GM21619 (cell line): ENCODE measurements around the gene SLC38A2.
"Not testable (repeated sequence)": the region's sequence is repeated elsewhere in the genome, so short reads cannot be mapped to it uniquely, and the experiment has no call there.

Source experiments
- ATAC-seq: cut with Tn5 transposase; IDR thresholded peaks from one replicate; pipeline ENCODE4 v1.9.1; 2021; ENCODE audit not compliant: unreplicated experiment

Gene SLC38A2

DNA sequence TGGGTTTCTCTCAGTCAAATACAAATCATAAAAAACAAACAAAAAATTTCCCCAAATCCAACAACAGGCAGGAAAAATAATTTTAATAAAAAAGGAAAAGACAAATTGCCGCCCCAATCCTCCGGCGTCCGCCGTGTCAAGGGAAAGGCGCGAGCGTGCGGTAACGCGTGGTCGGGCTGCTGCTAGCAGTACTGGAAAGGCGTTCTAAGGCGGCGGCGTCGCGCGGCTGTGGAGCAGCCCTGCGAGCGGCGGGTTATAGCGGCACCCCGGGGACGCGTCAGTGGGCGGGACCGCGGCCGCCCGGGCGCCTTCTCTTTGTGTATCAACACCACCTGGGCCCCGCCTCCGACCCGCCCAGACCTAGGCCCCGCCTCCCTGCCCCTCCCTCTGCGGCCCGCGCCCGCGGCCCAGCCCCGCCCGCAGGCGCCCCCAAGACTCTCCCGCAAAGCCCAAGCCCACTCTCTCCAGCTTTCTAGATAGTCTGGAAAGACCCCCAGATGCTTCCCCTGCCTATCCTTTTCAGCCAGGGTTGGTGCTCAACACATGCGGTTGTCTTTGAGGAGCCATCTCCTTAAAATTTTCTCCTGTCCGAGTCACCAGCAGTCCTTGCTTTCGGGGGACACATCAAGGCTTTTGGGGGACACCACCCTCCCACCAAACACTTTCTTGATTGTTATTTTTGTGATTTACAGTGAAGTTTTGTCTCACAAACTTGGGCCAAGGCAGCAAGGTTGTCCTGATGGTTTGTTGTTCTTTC is at the start of gene SLC38A2:
TSS of gene SLC38A2 (minus strand) at position 230 of the 757 bp plus-strand sequence. CDS start 1,480 bp downstream, outside the sequence.
- ATAC-seq, result peak; percentile 77

DNA sequence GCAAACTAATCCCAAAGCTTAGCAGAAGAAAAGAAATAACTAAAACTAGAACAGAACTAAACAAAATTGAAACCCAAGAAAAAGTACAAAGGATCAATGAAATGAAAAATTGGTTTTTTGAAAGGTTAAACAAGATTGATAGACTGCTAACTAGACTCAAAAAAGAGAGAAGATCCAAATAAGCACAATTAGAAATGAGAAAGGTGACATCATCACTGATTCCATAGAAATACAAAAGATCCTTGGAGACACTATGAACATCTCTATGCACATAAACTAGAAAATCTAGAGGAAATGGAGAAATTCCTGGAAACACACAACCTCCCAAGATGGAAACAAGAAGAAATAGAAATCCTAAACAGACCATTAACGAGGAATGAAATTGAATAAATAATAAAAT is 47.1 kb upstream of the SLC38A2 start:
- no peak for ATAC-seq

DNA sequence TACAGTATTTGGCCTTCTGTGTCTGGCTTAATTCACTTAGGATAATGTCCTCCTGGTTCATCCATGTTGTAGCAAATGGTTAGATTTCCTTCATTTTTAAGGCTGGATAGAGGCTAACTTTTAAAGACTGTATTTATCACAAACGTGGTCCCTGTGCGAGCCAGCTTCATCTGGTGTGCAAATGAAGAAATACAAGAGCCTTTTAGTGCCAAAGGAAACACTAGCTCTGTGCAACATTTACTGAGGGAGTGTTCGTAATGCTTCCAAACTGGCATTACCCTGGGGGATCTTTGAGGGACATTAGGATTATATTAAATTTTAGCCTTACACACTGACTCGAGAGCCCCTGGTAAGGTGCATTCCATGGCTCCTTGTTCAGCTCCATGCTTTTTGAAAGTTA is 43.0 kb upstream of the SLC38A2 start:
- no peak for ATAC-seq

- no peak for ATAC-seq
Observed at GRCh38 chr12:46414591-46415268, 42.2 kb upstream of the SLC38A2 start.

- ATAC-seq, result no peak
Observed at GRCh38 chr12:46413368-46413767, 40.8 kb upstream of the SLC38A2 start.

- ATAC-seq, result no peak
Observed at GRCh38 chr12:46412857-46413256, 40.3 kb upstream of the SLC38A2 start.

DNA sequence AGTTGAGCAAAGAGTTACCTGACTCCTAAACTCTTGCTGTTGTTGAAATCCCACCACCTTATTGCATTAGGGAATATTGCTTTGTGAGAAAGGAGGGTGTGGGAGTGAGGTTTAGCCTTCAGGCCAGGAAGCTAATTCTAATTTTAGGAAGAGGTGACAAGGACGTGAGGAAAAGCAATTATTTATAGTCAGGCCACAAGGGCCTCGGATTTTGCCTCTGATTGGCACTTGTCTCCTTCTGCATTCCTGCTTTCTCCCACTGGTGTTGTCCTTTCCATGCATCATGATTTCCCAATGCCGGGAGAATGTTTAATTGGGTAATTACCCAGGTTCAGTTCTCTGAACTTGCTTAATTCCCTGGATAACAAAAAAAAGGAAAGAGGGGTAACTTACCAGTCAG is 37.9 kb upstream of the SLC38A2 start:
- ATAC-seq, result no peak

DNA sequence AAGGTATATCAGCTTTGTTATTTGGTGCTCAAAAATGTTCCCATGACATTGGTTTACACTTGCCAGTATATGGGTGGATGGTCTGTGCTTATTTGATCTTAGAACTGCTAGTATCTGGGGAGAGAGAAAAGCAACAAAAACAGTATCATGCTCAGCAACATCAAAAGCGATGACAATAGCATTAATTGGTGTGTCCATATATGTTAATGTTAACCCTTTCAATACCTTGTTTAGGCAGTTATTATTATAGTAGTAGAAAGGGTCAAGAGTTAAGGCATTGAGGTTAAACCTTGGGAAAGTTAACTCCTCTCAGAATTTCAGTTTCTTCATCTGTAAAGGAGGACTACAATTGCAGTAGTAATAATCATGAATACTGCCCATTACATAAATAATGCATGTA is 37.4 kb upstream of the SLC38A2 start:
- no peak for ATAC-seq

DNA sequence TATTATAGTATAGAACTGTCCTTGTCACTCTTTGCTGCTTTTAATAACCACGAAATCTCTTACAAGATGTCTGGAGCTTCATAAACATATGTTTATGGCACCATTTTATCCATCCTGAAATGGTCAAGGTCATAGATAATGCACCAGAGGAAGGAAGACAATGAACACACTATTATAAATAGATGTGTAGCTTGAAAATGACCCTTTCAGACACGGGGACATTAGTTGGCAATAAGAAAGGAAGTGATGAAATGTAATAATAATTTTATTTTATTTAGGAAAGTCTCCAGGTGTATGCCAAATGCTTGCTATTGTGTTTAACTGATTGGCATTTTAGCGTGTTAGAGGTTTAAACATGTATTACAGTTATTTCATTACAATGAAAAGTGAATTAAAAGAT is 36.8 kb upstream of the SLC38A2 start:
- ATAC-seq, result no peak

DNA sequence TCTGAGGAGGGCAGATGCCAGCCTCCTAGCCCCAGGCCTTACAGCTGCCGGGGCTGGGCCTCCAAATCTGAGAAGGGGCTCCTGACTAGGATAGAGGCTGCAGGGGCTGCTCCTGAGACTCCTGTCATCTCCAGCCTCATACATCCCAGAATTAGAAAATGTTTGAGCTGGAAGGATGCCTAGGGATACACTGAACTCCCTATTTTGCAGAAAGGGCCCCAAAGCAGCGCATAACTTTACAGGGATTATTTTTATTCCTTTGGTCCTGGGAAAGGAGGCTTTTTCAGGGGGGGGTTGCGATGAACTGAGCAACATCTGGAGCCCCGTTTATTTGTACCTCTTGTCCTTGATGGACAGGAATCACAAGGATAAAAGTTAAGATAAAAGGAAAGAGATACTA is 35.9 kb upstream of the SLC38A2 start:
- no peak for ATAC-seq

GRCh38 chr12:46407361-46407760 is 34.8 kb upstream of the SLC38A2 start:
- ATAC-seq, result no peak

DNA sequence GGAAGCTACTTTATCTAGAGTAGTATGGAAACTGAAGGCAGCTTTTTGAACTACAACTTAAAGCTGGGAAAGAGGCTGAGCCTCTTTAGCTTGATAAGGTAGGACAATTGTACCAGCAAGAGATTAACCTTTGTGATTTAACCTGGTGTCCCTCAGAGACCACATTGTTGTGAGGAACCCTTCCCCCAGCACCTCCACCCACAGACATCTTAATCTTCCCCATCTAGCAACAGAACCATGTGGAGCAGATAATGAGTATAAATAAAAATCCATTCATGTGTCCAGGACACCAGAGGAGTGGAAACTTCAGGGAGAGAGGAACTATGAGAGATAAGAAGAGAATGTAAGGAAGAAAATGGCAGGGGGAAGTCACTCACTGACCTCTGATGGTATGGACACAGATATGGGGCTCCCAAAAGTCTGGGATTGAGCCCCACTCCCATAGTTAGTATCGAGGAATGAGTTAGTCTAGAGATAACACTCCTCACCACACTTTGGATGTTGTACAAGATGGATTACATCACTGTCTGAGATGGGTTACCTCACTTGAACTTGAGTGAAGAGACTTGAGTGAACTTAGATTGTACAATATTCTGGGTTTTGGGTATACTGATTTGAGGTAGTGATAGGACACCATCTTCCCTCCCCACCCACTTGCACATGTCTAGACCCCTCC is 33.9 kb upstream of the SLC38A2 start:
- ATAC-seq, result no peak

DNA sequence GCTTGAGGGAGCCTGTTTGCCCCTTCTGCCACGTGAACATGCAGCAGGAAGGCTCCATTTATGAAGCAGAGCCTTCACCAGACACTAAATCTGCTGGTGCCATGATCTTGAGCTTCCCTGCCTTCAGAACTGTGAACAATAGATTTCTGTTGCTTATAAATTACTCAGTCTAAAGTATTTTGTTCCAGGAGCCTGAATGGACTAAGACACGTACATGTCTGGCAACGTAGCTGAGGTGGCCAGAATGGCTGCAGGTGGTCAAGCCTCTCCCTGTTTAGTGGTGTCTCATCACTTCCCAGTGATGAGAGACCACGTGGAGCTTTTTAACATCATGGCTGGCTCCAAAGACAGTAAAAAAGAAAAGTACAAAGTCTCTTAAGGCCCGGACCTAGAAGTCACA is 32.2 kb upstream of the SLC38A2 start:
- ATAC-seq, result no peak

GRCh38 chr12:46404225-46404631 is 31.7 kb upstream of the SLC38A2 start:
- no peak for ATAC-seq

DNA sequence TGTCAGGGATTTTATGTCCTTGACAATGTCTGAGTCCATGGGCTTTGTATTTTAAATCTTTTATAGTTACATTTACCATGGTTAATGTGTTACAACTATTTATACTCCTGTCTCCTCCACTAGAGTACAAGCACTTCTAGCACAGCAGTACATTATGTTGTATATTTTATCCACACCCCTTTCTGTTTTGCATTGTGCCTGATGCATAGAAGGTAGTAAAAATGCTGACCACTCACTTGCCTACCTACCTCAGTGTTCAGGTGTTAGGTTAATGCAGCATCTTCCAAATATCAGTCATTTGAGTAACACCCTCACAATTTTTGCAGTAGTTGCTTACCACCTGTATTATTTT is 31.1 kb upstream of the SLC38A2 start:
- ATAC-seq, result no peak

DNA sequence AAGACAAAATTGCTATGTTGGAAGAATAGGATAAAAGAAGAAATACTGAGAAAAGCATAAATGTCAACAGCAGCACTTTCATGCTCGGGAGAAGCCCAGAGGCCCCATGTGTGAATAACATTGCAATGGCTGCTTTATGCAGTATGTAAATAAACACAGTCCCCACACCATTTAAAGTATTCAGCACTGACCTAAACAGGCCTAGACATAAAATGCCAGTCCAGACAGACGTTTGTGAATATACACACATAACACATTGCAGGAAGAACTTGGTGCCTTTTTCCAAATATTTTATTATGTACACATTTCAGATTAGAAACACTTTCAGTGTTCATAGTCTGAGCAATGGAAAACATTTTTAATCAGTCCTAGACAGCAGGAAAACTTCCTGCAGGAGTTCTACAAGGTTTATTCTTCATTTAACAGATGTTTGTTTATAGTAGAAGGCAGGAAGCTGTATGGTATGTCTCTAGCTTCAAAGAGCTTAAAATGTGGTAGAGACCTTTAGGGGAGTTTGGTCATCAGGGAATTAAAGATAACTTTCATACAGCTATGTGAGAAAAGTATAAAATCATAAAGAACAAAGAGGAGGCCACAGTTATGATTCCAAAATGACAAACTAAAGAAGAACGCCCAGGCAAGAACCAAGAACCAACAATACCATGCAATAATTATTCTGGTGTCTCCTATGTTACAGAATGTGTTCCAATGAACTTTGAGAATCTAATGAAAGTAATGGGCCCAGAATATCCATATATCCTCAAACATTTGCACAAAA is 30.6 kb upstream of the SLC38A2 start:
- ATAC-seq, result no peak

GRCh38 chr12:46402451-46402850 is 29.9 kb upstream of the SLC38A2 start:
- ATAC-seq, result no peak

- ATAC-seq, result no peak
Observed at GRCh38 chr12:46401662-46402061, 29.1 kb upstream of the SLC38A2 start.

DNA sequence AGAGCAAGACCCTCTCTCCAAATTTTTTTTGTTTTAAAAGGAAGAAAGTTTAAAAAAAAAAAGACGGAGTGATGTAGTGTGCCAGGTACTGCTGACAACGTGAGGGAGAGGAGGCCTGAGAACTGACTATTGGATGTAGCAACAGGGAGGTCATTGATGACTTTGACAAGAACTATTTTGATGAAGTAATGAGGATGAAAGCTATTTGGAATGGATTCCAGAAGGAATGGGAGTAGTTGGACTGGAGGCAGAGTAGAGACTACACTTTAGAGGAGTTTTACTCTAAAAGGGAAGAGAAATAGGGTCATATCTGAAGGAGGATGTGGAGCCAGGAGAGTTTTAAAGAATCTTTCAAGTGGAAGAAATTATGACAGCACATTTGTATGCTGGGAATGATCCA is 27.8 kb upstream of the SLC38A2 start:
- no peak for ATAC-seq

- ATAC-seq, result not testable (repeated sequence)
Observed at GRCh38 chr12:46399461-46400248, 27.1 kb upstream of the SLC38A2 start.

GRCh38 chr12:46396826-46397225 is 24.3 kb upstream of the SLC38A2 start:
- ATAC-seq, result no peak
